IPS-20b (cell line): Measurements from ENCODE around the gene SLC25A38.
"Not testable (repeated sequence)": the region's sequence is repeated elsewhere in the genome, so short reads cannot be mapped to it uniquely, and the experiment has no call there.

Experiments
- H3K27ac ChIP-seq: one replicate; pipeline ENCODE4 v1.5.1; 2013; ENCODE audit warnings: low read length
- H3K27me3 ChIP-seq: 2 replicates; pipeline ENCODE4 v1.6.1; 2013; ENCODE audit warnings: mild to moderate bottlenecking, low read length, inconsistent platforms; ENCODE audit not compliant: insufficient read depth
- H3K36me3 ChIP-seq: 2 replicates; pipeline ENCODE4 v1.6.1; 2013; ENCODE audit warnings: low read depth, mild to moderate bottlenecking, inconsistent platforms, low read length, moderate library complexity; ENCODE audit not compliant: insufficient read depth
- H3K4me1 ChIP-seq: 2 replicates; pipeline ENCODE4 v1.6.1; 2013; ENCODE audit warnings: mild to moderate bottlenecking, control low read depth, inconsistent platforms, low read length, moderate library complexity; ENCODE audit not compliant: insufficient read depth
- H3K4me3 ChIP-seq: 2 replicates; pipeline ENCODE4 v1.5.1; 2013; ENCODE audit warnings: mild to moderate bottlenecking, low read length, inconsistent platforms
- H3K9ac ChIP-seq: 2 replicates; pipeline ENCODE4 v1.6.1; 2013; ENCODE audit warnings: low read depth, mild to moderate bottlenecking, inconsistent platforms, low read length, moderate library complexity
- H3K9me3 ChIP-seq: 2 replicates; pipeline ENCODE4 v1.6.1; 2013; ENCODE audit warnings: mild to moderate bottlenecking, low read depth, low read length, inconsistent platforms; ENCODE audit not compliant: insufficient read depth

Gene SLC25A38

GRCh38 chr3:39350714-39351113 lies 32.5 kb upstream of the SLC25A38 start:
- H3K27ac ChIP-seq: no peak overlapping the region
- no peak overlapping the region for H3K4me3 ChIP-seq

GRCh38 chr3:39351134-39351533 lies 32.0 kb upstream of the SLC25A38 start:
- not testable (repeated sequence) for H3K27me3 ChIP-seq, H3K4me3 ChIP-seq, H3K4me1 ChIP-seq, H3K9me3 ChIP-seq, H3K36me3 ChIP-seq, H3K9ac ChIP-seq, H3K27ac ChIP-seq

More at GRCh38 chr3:39350714-39351113, 32.5 kb upstream of the SLC25A38 start:
- peaks cover 9% of the 10 kb centered on the region; the same call in 1 of the 2 replicates for H3K4me1 ChIP-seq
- H3K27me3 ChIP-seq: no peaks in the 10 kb centered on the region
- no peaks in the 10 kb centered on the region for H3K9me3 ChIP-seq
- no peak overlapping the region for H3K9ac ChIP-seq
- H3K36me3 ChIP-seq: no peaks in the 10 kb centered on the region

GRCh38 chr3:39353168-39353927 lies 29.8 kb upstream of the SLC25A38 start:
- not testable (repeated sequence) for H3K27me3 ChIP-seq, H3K36me3 ChIP-seq, H3K9ac ChIP-seq, H3K27ac ChIP-seq, H3K4me1 ChIP-seq, H3K9me3 ChIP-seq, H3K4me3 ChIP-seq

- Histone ChIP-seq H3K4me3 (no peak overlapping the region), H3K9me3 (no peaks in the 10 kb centered on the region), H3K9ac (no peak overlapping the region), H3K27me3 (no peaks in the 10 kb centered on the region), H3K27ac (no peak overlapping the region), H3K36me3 (no peaks in the 10 kb centered on the region), H3K4me1 (no peaks in the 10 kb centered on the region)
Observed at GRCh38 chr3:39358333-39358732, 24.8 kb upstream of the SLC25A38 start.

- Histone ChIP-seq H3K4me3 (no peak overlapping the region), H3K9ac (no peak overlapping the region), H3K9me3 (no peaks in the 10 kb centered on the region), H3K4me1 (no peaks in the 10 kb centered on the region), H3K27me3 (no peaks in the 10 kb centered on the region), H3K36me3 (no peaks in the 10 kb centered on the region), H3K27ac (no peak overlapping the region)
Observed at GRCh38 chr3:39361252-39361927, 21.8 kb upstream of the SLC25A38 start.

- H3K4me1 ChIP-seq: no peaks in the 10 kb centered on the region
- no peaks in the 10 kb centered on the region for H3K27me3 ChIP-seq
- H3K27ac ChIP-seq: no peak overlapping the region
- H3K4me3 ChIP-seq: no peak overlapping the region
- no peaks in the 10 kb centered on the region for H3K9me3 ChIP-seq
- no peaks in the 10 kb centered on the region for H3K36me3 ChIP-seq
- no peak overlapping the region for H3K9ac ChIP-seq
Observed at GRCh38 chr3:39362192-39362591, 21.0 kb upstream of the SLC25A38 start.

GRCh38 chr3:39362812-39363211 lies 20.4 kb upstream of the SLC25A38 start:
- no peak overlapping the region for H3K9ac ChIP-seq
- no peaks in the 10 kb centered on the region for H3K9me3 ChIP-seq
- H3K4me3 ChIP-seq: no peak overlapping the region
- no peak overlapping the region for H3K27ac ChIP-seq
- no peaks in the 10 kb centered on the region for H3K36me3 ChIP-seq
- no peaks in the 10 kb centered on the region for H3K4me1 ChIP-seq
- no peaks in the 10 kb centered on the region for H3K27me3 ChIP-seq

- peaks cover 14% of the 10 kb centered on the region; the same call in 1 of the 2 replicates for H3K9me3 ChIP-seq
- H3K9ac ChIP-seq, H3K4me1 ChIP-seq, H3K36me3 ChIP-seq, H3K27ac ChIP-seq, H3K27me3 ChIP-seq, H3K4me3 ChIP-seq: not testable (repeated sequence)
Observed at GRCh38 chr3:39370450-39370849, 12.7 kb upstream of the SLC25A38 start.

GRCh38 chr3:39372833-39373232 lies 10.3 kb upstream of the SLC25A38 start:
- Histone ChIP-seq H3K27me3 (no peaks in the 10 kb centered on the region), H3K9me3 (peaks cover 14% of the 10 kb centered on the region; the same call in 1 of the 2 replicates), H3K9ac (no peak overlapping the region), H3K36me3 (no peaks in the 10 kb centered on the region), H3K4me1 (peaks cover 9% of the 10 kb centered on the region), H3K27ac (no peak overlapping the region), H3K4me3 (no peak overlapping the region)

- Histone ChIP-seq H3K27me3 (no peaks in the 10 kb centered on the region), H3K27ac (peak overlapping the region; percentile 28), H3K4me1 (peaks cover 13% of the 10 kb centered on the region), H3K36me3 (no peaks in the 10 kb centered on the region), H3K9ac (no peak overlapping the region; the same call in 1 of the 2 replicates), H3K4me3 (no peak overlapping the region), H3K9me3 (peaks cover 9% of the 10 kb centered on the region; the same call in 1 of the 2 replicates)
Observed at GRCh38 chr3:39376959-39377634, 6.1 kb upstream of the SLC25A38 start.

GRCh38 chr3:39378088-39378487 lies 5.1 kb upstream of the SLC25A38 start:
- H3K9ac ChIP-seq: no peak overlapping the region; the same call in 1 of the 2 replicates
- H3K4me1 ChIP-seq: peaks cover 17% of the 10 kb centered on the region
- peak overlapping the region; percentile 28 for H3K27ac ChIP-seq
- no peaks in the 10 kb centered on the region for H3K9me3 ChIP-seq
- no peaks in the 10 kb centered on the region for H3K36me3 ChIP-seq
- H3K27me3 ChIP-seq: no peaks in the 10 kb centered on the region
- H3K4me3 ChIP-seq: no peak overlapping the region
